Fibroblast of villous mesenchyme (primary cell): ENCODE measurements around the gene ZKSCAN8. TPM values are rescaled to one million over a fixed set of nuclear protein-coding genes. Genes with fewer than 3 reads are reported as not detected.

ENCODE experiments used
- DNase-seq: peaks from one replicate; pipeline ENCODE4 v3.0.0-alpha.2; 2010; ENCODE audit warnings: low read depth
- H3K4me3 ChIP-seq: 2 replicates; pipeline ENCODE4 v1.5.1; 2011; ENCODE audit warnings: low read depth, mild to moderate bottlenecking, low read length
- CTCF ChIP-seq: IDR thresholded peaks from 2 replicates; pipeline ENCODE4 v1.5.1; 2012; ENCODE audit warnings: low read depth, mild to moderate bottlenecking, low read length; ENCODE audit not compliant: insufficient read depth
- total RNA-seq: library from RNA; depleted of rRNA; stranded (reverse); fragments of >200 nt; gene quantifications from 2 replicates; pipeline ENCODE4 v1.2.3, GENCODE V29; 2012

Gene ZKSCAN8
- total RNA-seq, 1 donor: 20.3 TPM

- TF ChIP-seq CTCF: no peak
- H3K4me3 ChIP-seq: no peak overlapping the region
- no peak for DNase-seq
Measured at GRCh38 chr6:28125401-28125800, 16.3 kb upstream of the ZKSCAN8 start.

GRCh38 chr6:28134015-28134414, 7.7 kb upstream of the ZKSCAN8 start:
- no peak overlapping the region for H3K4me3 ChIP-seq
- DNase-seq: peak; percentile 45
- peak; percentile 56 for TF ChIP-seq CTCF

DNA sequence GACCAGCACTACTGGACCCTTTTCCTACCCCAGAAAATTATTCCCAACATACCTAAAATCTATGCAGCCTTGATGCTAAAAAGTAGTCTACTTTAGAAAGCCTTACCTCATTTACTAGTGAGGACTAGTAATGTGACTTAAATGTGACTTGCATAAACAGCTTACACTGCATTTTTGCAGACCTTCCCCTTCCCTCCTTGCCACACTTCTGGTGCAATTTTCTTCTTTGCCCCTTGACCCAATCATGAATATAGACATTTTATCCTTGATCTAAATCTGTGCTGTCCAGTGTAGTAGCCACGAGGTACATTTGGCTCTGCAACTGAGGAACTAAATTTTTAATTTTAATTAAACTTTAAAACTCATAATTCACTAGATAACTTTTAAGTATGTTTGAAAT, 7.0 kb upstream of the ZKSCAN8 start:
- DNase-seq: no peak
- TF ChIP-seq CTCF: no peak
- no peak overlapping the region for H3K4me3 ChIP-seq

DNA sequence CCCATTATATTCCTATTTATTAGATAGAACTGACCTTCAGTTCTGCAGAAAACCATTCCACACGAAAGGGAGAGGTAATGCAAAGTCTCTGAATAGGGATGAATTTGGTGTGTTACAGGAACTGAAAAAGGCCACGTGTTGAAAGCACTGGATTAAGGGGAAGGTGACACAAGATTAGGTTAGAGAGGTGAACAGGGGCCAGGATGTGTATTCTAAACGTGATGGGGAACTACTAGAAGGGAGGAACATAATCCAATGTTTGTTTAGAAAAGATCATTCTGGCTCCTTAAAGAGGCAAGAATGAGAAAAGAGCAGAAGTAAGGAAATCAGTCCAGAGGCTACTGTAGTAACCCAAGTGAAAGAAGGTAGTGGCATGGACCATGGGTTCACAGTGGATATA, 6.3 kb upstream of the ZKSCAN8 start:
- H3K4me3 ChIP-seq: peak overlapping the region; percentile 78
- DNase-seq: no peak
- no peak for TF ChIP-seq CTCF

- H3K4me3 ChIP-seq: peak overlapping the region; percentile 78
- TF ChIP-seq CTCF: no peak
- peak; percentile 98 for DNase-seq
Measured at GRCh38 chr6:28136585-28137504, 4.8 kb upstream of the ZKSCAN8 start.

DNA sequence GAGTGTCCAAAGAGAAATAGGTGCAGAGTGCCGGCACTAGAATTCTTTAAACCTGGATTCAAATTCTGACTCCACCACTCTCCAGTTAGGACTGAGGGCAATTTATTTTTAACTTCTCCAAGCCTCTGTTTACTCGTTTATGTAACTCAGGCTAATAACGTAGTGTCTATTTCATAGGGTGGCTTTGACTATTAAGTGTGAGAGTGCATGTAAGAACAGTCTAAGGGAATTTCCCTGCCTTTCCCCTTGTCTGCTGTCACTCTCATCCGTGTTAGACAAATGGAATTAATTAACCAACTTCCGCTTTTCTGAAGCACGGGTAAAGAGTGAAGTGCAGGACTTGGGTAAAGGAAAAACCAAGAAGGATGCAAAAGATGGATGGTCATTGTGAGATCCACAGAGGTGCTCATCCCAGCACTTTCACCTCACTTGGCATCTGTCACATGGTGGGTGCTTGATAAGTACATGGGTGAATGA, 4.1 kb upstream of the ZKSCAN8 start:
- no peak for TF ChIP-seq CTCF
- peak overlapping the region; percentile 78 for H3K4me3 ChIP-seq
- no peak for DNase-seq
